Osteocyte (in vitro differentiated cells): ENCODE data around the gene TENT5C. TPM values are rescaled to one million over a fixed set of nuclear protein-coding genes. Genes with fewer than 3 reads are reported as not detected.
A peak's percentile ranks its signal among the peaks of the same experiment; 100 is the strongest.

Experiments
- DNase-seq: peaks from one replicate; pipeline ENCODE4 v3.0.0; 2021; ENCODE audit warnings: mixed read lengths; ENCODE audit not compliant: unreplicated experiment; ENCODE audit errors: extremely low spot score
- H3K27ac Mint-ChIP-seq: one replicate; pipeline ENCODE4 v1.8.0; 2021; ENCODE audit warnings: mild to moderate bottlenecking, mixed read lengths; ENCODE audit not compliant: unreplicated experiment
- H3K27me3 Mint-ChIP-seq: one replicate; pipeline ENCODE4 v1.8.0; 2021; ENCODE audit warnings: mixed read lengths; ENCODE audit not compliant: unreplicated experiment
- H3K36me3 Mint-ChIP-seq: one replicate; pipeline ENCODE4 v1.8.0; 2021; ENCODE audit warnings: mixed read lengths; ENCODE audit not compliant: unreplicated experiment
- H3K4me1 Mint-ChIP-seq: one replicate; pipeline ENCODE4 v1.8.0; 2021; ENCODE audit warnings: mixed read lengths; ENCODE audit not compliant: unreplicated experiment
- H3K4me3 Mint-ChIP-seq: one replicate; pipeline ENCODE4 v1.8.0; 2021; ENCODE audit warnings: mild to moderate bottlenecking, moderate library complexity, mixed read lengths; ENCODE audit not compliant: unreplicated experiment
- H3K9me3 Mint-ChIP-seq: one replicate; pipeline ENCODE4 v1.8.0; 2021; ENCODE audit warnings: mixed read lengths; ENCODE audit not compliant: unreplicated experiment
- total RNA-seq: library from RNA; stranded (reverse); gene quantifications from 2 replicates; pipeline ENCODE4 v1.2.1, GENCODE V29; 2021
- TF ChIP-seq, protein P1 (sequence below): fragments of 200-600 bp; sonication (generic); IDR thresholded peaks from 2 replicates; pipeline ENCODE4 v1.5.0; 2021; ENCODE audit warnings: antibody characterized with exemption, mild to moderate bottlenecking, moderate library complexity

TENT5C gene
- total RNA-seq, 1 donor from 2014 or later: 0.08 TPM

GRCh38 chr1:117672756-117673155, 66.9 kb downstream of the TENT5C start:
- H3K9me3 Mint-ChIP-seq: no peaks in the 10 kb centered on the region
- H3K27me3 Mint-ChIP-seq: peaks cover 8% of the 10 kb centered on the region
- no peaks in the 10 kb centered on the region for H3K36me3 Mint-ChIP-seq
- TF ChIP-seq, protein P1, sequence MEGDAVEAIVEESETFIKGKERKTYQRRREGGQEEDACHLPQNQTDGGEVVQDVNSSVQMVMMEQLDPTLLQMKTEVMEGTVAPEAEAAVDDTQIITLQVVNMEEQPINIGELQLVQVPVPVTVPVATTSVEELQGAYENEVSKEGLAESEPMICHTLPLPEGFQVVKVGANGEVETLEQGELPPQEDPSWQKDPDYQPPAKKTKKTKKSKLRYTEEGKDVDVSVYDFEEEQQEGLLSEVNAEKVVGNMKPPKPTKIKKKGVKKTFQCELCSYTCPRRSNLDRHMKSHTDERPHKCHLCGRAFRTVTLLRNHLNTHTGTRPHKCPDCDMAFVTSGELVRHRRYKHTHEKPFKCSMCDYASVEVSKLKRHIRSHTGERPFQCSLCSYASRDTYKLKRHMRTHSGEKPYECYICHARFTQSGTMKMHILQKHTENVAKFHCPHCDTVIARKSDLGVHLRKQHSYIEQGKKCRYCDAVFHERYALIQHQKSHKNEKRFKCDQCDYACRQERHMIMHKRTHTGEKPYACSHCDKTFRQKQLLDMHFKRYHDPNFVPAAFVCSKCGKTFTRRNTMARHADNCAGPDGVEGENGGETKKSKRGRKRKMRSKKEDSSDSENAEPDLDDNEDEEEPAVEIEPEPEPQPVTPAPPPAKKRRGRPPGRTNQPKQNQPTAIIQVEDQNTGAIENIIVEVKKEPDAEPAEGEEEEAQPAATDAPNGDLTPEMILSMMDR: no peak
- no peak overlapping the region for H3K4me3 Mint-ChIP-seq
- peak; percentile 77 for DNase-seq
- no peak overlapping the region for H3K27ac Mint-ChIP-seq
- H3K4me1 Mint-ChIP-seq: no peaks in the 10 kb centered on the region

DNA sequence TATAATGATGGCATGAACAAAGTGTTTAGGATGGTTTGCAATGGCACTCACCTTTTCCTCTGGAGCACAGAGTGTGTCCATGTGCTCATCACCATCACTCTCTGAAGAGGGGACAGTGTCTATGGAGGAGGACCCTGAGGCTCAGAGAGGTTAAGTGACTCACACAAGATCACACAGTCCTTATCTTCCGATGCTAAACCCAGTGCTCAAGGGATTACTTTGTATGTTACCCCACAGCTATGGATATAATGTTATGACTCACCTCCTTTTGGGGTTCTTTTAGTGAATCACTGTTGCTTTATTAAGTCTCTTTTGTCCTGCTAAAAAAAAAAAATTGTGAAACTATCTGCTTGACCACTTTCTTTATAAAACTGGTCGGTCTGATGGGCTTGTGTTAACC, 67.6 kb downstream of the TENT5C start:
- Mint-ChIP-seq H3K9me3 (no peaks in the 10 kb centered on the region), H3K27me3 (peaks cover 8% of the 10 kb centered on the region), H3K36me3 (no peaks in the 10 kb centered on the region), H3K4me3 (no peak overlapping the region), H3K4me1 (no peaks in the 10 kb centered on the region), H3K27ac (no peak overlapping the region)
- TF ChIP-seq, protein P1: no peak
- no peak for DNase-seq

DNA sequence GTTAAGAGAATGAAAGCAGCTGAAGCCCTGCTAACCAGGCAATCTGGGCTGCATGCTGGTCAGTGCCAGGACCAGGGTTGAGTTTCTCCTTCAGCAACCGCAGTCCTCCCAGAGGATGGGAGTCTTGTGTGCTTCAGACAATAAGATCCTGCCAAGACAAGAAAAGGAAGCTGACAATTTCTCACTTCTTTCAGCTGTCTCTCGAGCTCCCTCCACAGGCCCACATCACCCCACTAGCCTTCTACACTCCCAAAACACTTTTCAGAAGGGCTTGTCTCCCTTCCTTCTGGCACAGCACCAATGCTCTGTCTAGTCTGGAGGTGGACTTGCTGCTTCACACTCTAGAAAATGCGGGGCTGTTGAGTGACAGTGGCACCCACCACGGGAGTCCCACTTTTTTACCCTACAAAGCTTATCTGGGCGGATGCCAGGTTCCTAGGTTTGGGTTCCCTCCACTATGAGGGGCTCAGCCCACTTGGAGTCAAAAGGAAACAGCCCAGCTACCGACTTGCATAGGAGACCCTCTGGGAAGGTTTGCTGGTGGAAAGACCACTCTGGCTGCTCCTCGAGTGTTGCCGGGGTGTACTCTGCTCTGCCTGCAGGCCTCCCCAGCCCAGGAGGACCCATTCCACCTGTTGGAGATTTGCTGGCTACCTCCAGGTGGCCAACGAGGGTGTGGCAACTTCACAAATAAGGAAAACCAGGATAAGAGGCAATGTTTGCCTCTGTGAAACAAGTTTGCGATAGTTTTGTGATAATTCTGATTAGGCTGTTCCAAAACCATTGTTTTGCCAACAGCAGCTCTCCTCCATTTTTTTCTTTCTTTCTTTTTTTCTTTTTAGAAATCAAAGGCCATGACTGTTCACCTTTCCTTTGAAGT, 68.9 kb downstream of the TENT5C start:
- H3K36me3 Mint-ChIP-seq: no peaks in the 10 kb centered on the region
- TF ChIP-seq, protein P1: no peak
- DNase-seq: peak; percentile 73
- peaks cover 8% of the 10 kb centered on the region for H3K27me3 Mint-ChIP-seq
- H3K27ac Mint-ChIP-seq: no peak overlapping the region
- no peaks in the 10 kb centered on the region for H3K4me1 Mint-ChIP-seq
- no peak overlapping the region for H3K4me3 Mint-ChIP-seq
- no peaks in the 10 kb centered on the region for H3K9me3 Mint-ChIP-seq

GRCh38 chr1:117675907-117676430, 70.1 kb downstream of the TENT5C start:
- Mint-ChIP-seq H3K36me3 (no peaks in the 10 kb centered on the region), H3K4me1 (no peaks in the 10 kb centered on the region), H3K9me3 (no peaks in the 10 kb centered on the region), H3K27ac (no peak overlapping the region), H3K4me3 (no peak overlapping the region), H3K27me3 (peaks cover 8% of the 10 kb centered on the region)
- TF ChIP-seq, protein P1: no peak
- DNase-seq: peak; percentile 19

DNA sequence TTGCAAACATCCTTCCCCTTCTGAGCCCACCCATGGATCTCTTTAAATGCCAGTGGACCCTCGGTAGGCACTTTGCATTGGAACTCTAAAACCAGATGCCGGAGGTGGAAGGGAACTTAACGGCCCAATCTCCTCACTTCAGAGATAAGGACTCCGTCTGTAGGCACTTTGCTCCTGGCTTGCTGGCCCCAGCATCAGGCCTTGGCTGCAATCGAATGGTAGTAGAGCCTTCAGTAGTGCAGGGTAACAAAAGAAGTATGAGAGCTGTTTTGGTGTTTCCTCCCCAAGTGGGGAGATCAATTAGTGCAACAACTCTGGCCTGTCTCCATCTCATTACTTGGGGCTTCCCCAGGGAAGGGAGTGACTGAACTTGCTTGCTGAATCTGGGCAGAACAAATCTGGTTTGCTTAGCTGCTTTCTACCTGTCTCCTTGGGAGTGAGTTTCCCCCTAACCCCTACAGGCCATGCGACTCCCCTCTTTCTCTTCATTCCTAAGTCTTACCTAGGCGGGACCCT, 70.8 kb downstream of the TENT5C start:
- no peaks in the 10 kb centered on the region for H3K36me3 Mint-ChIP-seq
- no peaks in the 10 kb centered on the region for H3K9me3 Mint-ChIP-seq
- peak; percentile 49 for DNase-seq
- no peaks in the 10 kb centered on the region for H3K4me1 Mint-ChIP-seq
- no peak overlapping the region for H3K4me3 Mint-ChIP-seq
- peaks cover 8% of the 10 kb centered on the region for H3K27me3 Mint-ChIP-seq
- TF ChIP-seq, protein P1: no peak
- no peak overlapping the region for H3K27ac Mint-ChIP-seq
